ENCODE data around the gene CALD1. TPM values are rescaled to one million over a fixed set of nuclear protein-coding genes. Genes with fewer than 3 reads are reported as not detected.
A peak's percentile ranks its signal among the peaks of the same experiment; 100 is the strongest.

CALD1 gene
- total RNA-seq, 1 experiment from 2014 or later, result 107 TPM

DNA sequence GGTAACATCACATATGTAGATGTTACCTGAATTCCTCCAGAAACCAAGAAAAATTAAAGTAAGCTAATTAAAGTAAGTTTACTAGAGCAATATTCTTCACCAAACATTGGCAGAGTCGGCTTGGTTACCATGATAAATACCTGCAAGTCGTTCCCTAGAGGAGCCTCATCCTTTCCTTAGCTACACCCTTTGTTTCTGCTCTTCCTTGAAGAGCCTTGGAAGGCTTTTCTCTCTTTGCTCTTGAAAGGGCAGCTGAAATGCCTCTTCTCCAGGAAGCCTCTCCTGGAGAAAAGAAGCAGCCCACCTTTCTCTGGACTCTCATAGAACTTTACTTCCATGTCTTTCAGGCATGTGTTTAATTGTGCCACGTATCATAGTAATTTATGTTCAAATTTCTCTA is 34.9 kb upstream of the CALD1 start:
- Histone ChIP-seq H3K4me1 (ENCODE audit: insufficient read depth, low read length) (peaks cover 9% of the 10 kb centered on the region; the same call in 1 of the 2 replicates), H2BK120ac (ENCODE audit: low read depth, low read length, poor library complexity, severe bottlenecking) (no peak overlapping the region), H3K18ac (ENCODE audit: insufficient read length, low read depth, low read length) (no peak overlapping the region), H3K23ac (ENCODE audit: insufficient read length, low read depth, low read length) (no peak overlapping the region), H3K27me3 (ENCODE audit: insufficient read depth, low read length) (no peaks in the 10 kb centered on the region), H3K4ac (ENCODE audit: low read depth, low read length) (no peak overlapping the region), H4K91ac (ENCODE audit: insufficient read length, low read depth, low read length) (no peak overlapping the region), H4K5ac (ENCODE audit: insufficient read length, low read depth, low read length) (no peak overlapping the region), H3K79me1 (ENCODE audit: insufficient read depth, low read depth, low read length, poor library complexity, severe bottlenecking) (no peaks in the 10 kb centered on the region), H2AK5ac (ENCODE audit: insufficient read length, low read length) (no peak overlapping the region), H3K4me2 (ENCODE audit: insufficient read depth, insufficient read length, low read length) (no peak overlapping the region), H2BK5ac (ENCODE audit: insufficient read length, low read length) (no peak overlapping the region), H3K79me2 (ENCODE audit: insufficient read depth, low read length) (no peaks in the 10 kb centered on the region), H3K14ac (ENCODE audit: insufficient read depth, low read length) (no peak overlapping the region), H3K9me3 (ENCODE audit: control insufficient read depth, low read depth, low read length) (no peaks in the 10 kb centered on the region), H3T11ph (ENCODE audit: low read length) (no peak overlapping the region), H3K27ac (ENCODE audit: insufficient read length, low read depth, low read length) (no peak overlapping the region), H4K20me1 (ENCODE audit: control insufficient read depth, insufficient read depth, insufficient read length) (no peaks in the 10 kb centered on the region), H2AFZ (ENCODE audit: low read length) (no peak overlapping the region), H3K9ac (ENCODE audit: extremely low read depth, insufficient read length, low read length) (no peak overlapping the region), H4K8ac (replicated peaks; ENCODE audit: insufficient read length, low read depth, low read length) (no peak overlapping the region), H3K23me2 (ENCODE audit: insufficient read length, low read depth, low read length, poor library complexity, severe bottlenecking) (no peaks in the 10 kb centered on the region), H2BK15ac (ENCODE audit: low read depth, low read length) (no peak overlapping the region), H2BK12ac (ENCODE audit: insufficient read length, low read depth, low read length) (no peak overlapping the region), H3K56ac (ENCODE audit: insufficient read length, low read depth, low read length) (no peak overlapping the region), H2BK20ac (ENCODE audit: low read depth, low read length, poor library complexity, severe bottlenecking) (no peak overlapping the region)
- Mint-ChIP-seq H3K4me3 (no peak overlapping the region), H3K36me3 (ENCODE audit: insufficient read depth in 1 of 3, low read depth in 3 of 3) (no peaks in the 10 kb centered on the region), H3K27me3 (ENCODE audit: low read depth) (no peaks in the 10 kb centered on the region), H3K9me3 (no peaks in the 10 kb centered on the region), H3K4me1 (peaks cover 31 to 35% of the 10 kb centered on the region in 2 experiments), H3K27ac (peak overlapping the region in 2 of 3 experiments; percentile 21 to 71; a peak in 2 of 7 replicates)
- no peak for DNase-seq
- TF ChIP-seq, protein P1, sequence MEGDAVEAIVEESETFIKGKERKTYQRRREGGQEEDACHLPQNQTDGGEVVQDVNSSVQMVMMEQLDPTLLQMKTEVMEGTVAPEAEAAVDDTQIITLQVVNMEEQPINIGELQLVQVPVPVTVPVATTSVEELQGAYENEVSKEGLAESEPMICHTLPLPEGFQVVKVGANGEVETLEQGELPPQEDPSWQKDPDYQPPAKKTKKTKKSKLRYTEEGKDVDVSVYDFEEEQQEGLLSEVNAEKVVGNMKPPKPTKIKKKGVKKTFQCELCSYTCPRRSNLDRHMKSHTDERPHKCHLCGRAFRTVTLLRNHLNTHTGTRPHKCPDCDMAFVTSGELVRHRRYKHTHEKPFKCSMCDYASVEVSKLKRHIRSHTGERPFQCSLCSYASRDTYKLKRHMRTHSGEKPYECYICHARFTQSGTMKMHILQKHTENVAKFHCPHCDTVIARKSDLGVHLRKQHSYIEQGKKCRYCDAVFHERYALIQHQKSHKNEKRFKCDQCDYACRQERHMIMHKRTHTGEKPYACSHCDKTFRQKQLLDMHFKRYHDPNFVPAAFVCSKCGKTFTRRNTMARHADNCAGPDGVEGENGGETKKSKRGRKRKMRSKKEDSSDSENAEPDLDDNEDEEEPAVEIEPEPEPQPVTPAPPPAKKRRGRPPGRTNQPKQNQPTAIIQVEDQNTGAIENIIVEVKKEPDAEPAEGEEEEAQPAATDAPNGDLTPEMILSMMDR (conservative IDR thresholded peaks at IDR 0.05), result no peak
- no CpG with 5 or more reads among the region's 3 CpGs for WGBS (ENCODE audit: extremely low coverage, insufficient read length, low lambda C conversion rate)

Data from H9 (cell line).